Measurements from ENCODE around the gene OSBP2. TPM values are rescaled to one million over a fixed set of nuclear protein-coding genes. Genes with fewer than 3 reads are reported as not detected.

The OSBP2 gene
- total and polyA plus RNA-seq, 2 of the 13 experiments (the other 11 are each of a cell fraction or from before 2014, with no cell fraction given): 5.0 to 7.7 TPM

- no peaks in the 10 kb centered on the region for H3K36me3 ChIP-seq (replicated peaks in 1 of 2; ENCODE audit: control insufficient read depth in 1 of 2, insufficient read depth in 2 of 2, low read length in 2 of 2)
- BruUV-seq (replicated peaks): no TSS peak
- no peak for ATAC-seq
- H3K4me1 ChIP-seq (ENCODE audit: insufficient read depth, low read length): peaks cover 27% of the 10 kb centered on the region
- no peak overlapping the region for H2AFZ ChIP-seq (ENCODE audit: low read length)
- H3K9ac ChIP-seq (ENCODE audit: insufficient read depth, low read depth, low read length): no peak overlapping the region
- no peak overlapping the region for H3K4me3 ChIP-seq (replicated peaks in 1 of 3; ENCODE audit: insufficient read depth in 1 of 3, low read depth in 2 of 3, low read length in 3 of 3)
- H4K20me1 ChIP-seq (ENCODE audit: insufficient read depth, low read length): no peaks in the 10 kb centered on the region
- H3K9me3 ChIP-seq (ENCODE audit: low read length): no peaks in the 10 kb centered on the region
- H3K27me3 ChIP-seq (ENCODE audit: control insufficient read depth in 1 of 2, insufficient read depth in 2 of 2, low read length in 2 of 2): peaks cover 4 to 6% of the 10 kb centered on the region in 2 experiments; a peak in 1 of 5 replicates
- H3K79me2 ChIP-seq (ENCODE audit: insufficient read depth, low read length): no peaks in the 10 kb centered on the region
- no peak overlapping the region for H3K27ac ChIP-seq (ENCODE audit: extremely low read length, insufficient read depth, low read length)
- FAIRE-seq: no peak
- CTCF ChIA-PET (ENCODE audit: low intra/inter-chr PET ratio, low total read pairs): no interaction called here
- TF ChIP-seq, protein P1, sequence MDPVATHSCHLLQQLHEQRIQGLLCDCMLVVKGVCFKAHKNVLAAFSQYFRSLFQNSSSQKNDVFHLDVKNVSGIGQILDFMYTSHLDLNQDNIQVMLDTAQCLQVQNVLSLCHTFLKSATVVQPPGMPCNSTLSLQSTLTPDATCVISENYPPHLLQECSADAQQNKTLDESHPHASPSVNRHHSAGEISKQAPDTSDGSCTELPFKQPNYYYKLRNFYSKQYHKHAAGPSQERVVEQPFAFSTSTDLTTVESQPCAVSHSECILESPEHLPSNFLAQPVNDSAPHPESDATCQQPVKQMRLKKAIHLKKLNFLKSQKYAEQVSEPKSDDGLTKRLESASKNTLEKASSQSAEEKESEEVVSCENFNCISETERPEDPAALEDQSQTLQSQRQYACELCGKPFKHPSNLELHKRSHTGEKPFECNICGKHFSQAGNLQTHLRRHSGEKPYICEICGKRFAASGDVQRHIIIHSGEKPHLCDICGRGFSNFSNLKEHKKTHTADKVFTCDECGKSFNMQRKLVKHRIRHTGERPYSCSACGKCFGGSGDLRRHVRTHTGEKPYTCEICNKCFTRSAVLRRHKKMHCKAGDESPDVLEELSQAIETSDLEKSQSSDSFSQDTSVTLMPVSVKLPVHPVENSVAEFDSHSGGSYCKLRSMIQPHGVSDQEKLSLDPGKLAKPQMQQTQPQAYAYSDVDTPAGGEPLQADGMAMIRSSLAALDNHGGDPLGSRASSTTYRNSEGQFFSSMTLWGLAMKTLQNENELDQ (CRISPR knock-in tag; IDR thresholded peaks at IDR 0.05; ENCODE audit: borderline replicate concordance): no peak
- TF ChIP-seq ZNF331 (CRISPR knock-in tag; IDR thresholded peaks at IDR 0.05): no peak
- no peak for TF ChIP-seq MAFK (conservative IDR thresholded peaks at IDR 0.05 in 1 of 2, IDR thresholded peaks at IDR 0.05 in 1 of 2; ENCODE audit: low read length in 2 of 2)
- no peak for TF ChIP-seq NFYB (CRISPR knock-in tag; IDR thresholded peaks at IDR 0.05)
- no peak for TF ChIP-seq RARA (CRISPR knock-in tag; IDR thresholded peaks at IDR 0.05)
- no peak for TF ChIP-seq ZNF136 (CRISPR knock-in tag; IDR thresholded peaks at IDR 0.05; ENCODE audit: low read depth)
- no peak for TF ChIP-seq KLF11 (CRISPR knock-in tag; IDR thresholded peaks at IDR 0.05)
- no peak for TF ChIP-seq BCL6 (CRISPR knock-in tag; IDR thresholded peaks at IDR 0.05)
- no peak for TF ChIP-seq BCL3 (CRISPR knock-in tag; IDR thresholded peaks at IDR 0.05)
- no peak for TF ChIP-seq PCBP2 (optimal IDR thresholded peaks at IDR 0.05; ENCODE audit: low read depth, low read length, poor library complexity, severe bottlenecking)
- no peak for TF ChIP-seq ZC3H13 (CRISPR knock-in tag; IDR thresholded peaks at IDR 0.05)
- TF ChIP-seq ZNF569 (CRISPR knock-in tag; IDR thresholded peaks at IDR 0.05; ENCODE audit: borderline replicate concordance): no peak
- no peak for TF ChIP-seq SIN3B (IDR thresholded peaks at IDR 0.05; ENCODE audit: low read length)
- TF ChIP-seq SNAI1 (CRISPR knock-in tag; IDR thresholded peaks at IDR 0.05; ENCODE audit: borderline replicate concordance): no peak
- TF ChIP-seq NRL (CRISPR knock-in tag; IDR thresholded peaks at IDR 0.05; ENCODE audit: borderline replicate concordance): no peak
- no peak for TF ChIP-seq ZSCAN30 (CRISPR knock-in tag; IDR thresholded peaks at IDR 0.05)
- TF ChIP-seq TBX3 (IDR thresholded peaks at IDR 0.05; ENCODE audit: borderline replicate concordance): no peak
- TF ChIP-seq KLF13 (CRISPR knock-in tag; IDR thresholded peaks at IDR 0.05): no peak
- no peak for TF ChIP-seq E2F1 (CRISPR knock-in tag; IDR thresholded peaks at IDR 0.05)
- POLR2A ChIA-PET: no interaction called here
- in situ Hi-C loops (cut with HindIII; ENCODE audit: extremely low pct_ligation_motif_present, low pct_unique_long_range_greater_than_20kb): no loop called here
- intact Hi-C loops (cut with micrococcal nuclease; ENCODE audit: unreplicated experiment): no loop called here
- no peak overlapping the region for H3K4me2 ChIP-seq (ENCODE audit: low read depth, low read length)
- WGBS (ENCODE audit: low lambda C conversion rate): 39% methylated on average over 6 of the region's 11 CpGs
- DNase-seq (ENCODE audit: low spot score): no peak
These were observed 171.0 kb downstream of the OSBP2 start for GRCh38 chr22:30865656-30866055.
